ENCODE measurements around the gene CEP170B.
"Not testable (repeated sequence)": the region's sequence is repeated elsewhere in the genome, so short reads cannot be mapped to it uniquely, and the experiment has no call there.

Gene CEP170B

GRCh38 chr14:104933746-104934733 is 69.0 kb downstream of the CEP170B start:
- no peak for DNase-seq

GRCh38 chr14:104935026-104935650 is 70.1 kb downstream of the CEP170B start:
- DNase-seq, result no peak

GRCh38 chr14:104935955-104936354 is 70.9 kb downstream of the CEP170B start:
- no peak for DNase-seq

- DNase-seq, result no peak
Measured at GRCh38 chr14:104936361-104937155, 71.5 kb downstream of the CEP170B start.

- DNase-seq, result no peak
Measured at GRCh38 chr14:104937161-104937560, 72.1 kb downstream of the CEP170B start.

- DNase-seq, result no peak
Measured at GRCh38 chr14:104937694-104938365, 72.8 kb downstream of the CEP170B start.

GRCh38 chr14:104938436-104938835 is 73.4 kb downstream of the CEP170B start:
- no peak for DNase-seq

GRCh38 chr14:104938960-104939359 is 73.9 kb downstream of the CEP170B start:
- no peak for DNase-seq

GRCh38 chr14:104939666-104940410 is 74.8 kb downstream of the CEP170B start:
- no peak for DNase-seq

GRCh38 chr14:104940526-104941150 is 75.6 kb downstream of the CEP170B start:
- DNase-seq, result no peak

GRCh38 chr14:104941508-104942365 is 76.7 kb downstream of the CEP170B start:
- DNase-seq, result no peak

- DNase-seq, result no peak
Measured at GRCh38 chr14:104942586-104942985, 77.5 kb downstream of the CEP170B start.

GRCh38 chr14:104943216-104944015 is 78.3 kb downstream of the CEP170B start:
- DNase-seq, result not testable (repeated sequence)

GRCh38 chr14:104944016-104944308 is 78.9 kb downstream of the CEP170B start:
- not testable (repeated sequence) for DNase-seq

- DNase-seq, result not testable (repeated sequence)
Measured at GRCh38 chr14:104944436-104945205, 79.6 kb downstream of the CEP170B start.

GRCh38 chr14:104945266-104945665 is 80.2 kb downstream of the CEP170B start:
- DNase-seq, result not testable (repeated sequence)
